A673 (cell line): ENCODE data around the gene NKPD1. TPM values are rescaled to one million over a fixed set of nuclear protein-coding genes. Genes with fewer than 3 reads are reported as not detected.
A peak's percentile ranks its signal among the peaks of the same experiment; 100 is the strongest.

Source experiments
- BruUV-seq: library from RNA; stranded (reverse); fragments of 400-500 nt; replicated peaks from 2 replicates; lab custom pipeline; 2021; lab: Mats Ljungman, UMichigan
- CTCF ChIA-PET: fragments of 300-600 bp; sonication (Branson Sonifier 250); formaldehyde crosslinking; loops from one replicate; lab custom pipeline; 2022; ENCODE audit warnings: antibody characterized with exemption; lab: Charles Lee
- POLR2A ChIA-PET: fragments of 300-600 bp; sonication (Branson Sonifier 250); formaldehyde crosslinking; loops from one replicate; lab custom pipeline; 2022; ENCODE audit warnings: antibody characterized with exemption; ENCODE audit not compliant: low non-redundant PET; lab: Charles Lee
- DNase-seq: peaks from one replicate; pipeline ENCODE4 v3.0.0-alpha.2; 2015; ENCODE audit warnings: low spot score
- H3K27ac ChIP-seq: fragments of 200-600 bp; sonication (generic); 2 replicates; pipeline ENCODE4 v1.5.1; 2016; ENCODE audit warnings: mixed run types, low read depth, mild to moderate bottlenecking, mixed read lengths, antibody characterized with exemption, low read length; ENCODE audit not compliant: poor library complexity, severe bottlenecking
- H3K27me3 ChIP-seq: fragments of 200-600 bp; sonication (generic); replicated peaks from 2 replicates; pipeline ENCODE4 v1.6.1; 2017; ENCODE audit warnings: mixed run types, low read depth, mild to moderate bottlenecking, mixed read lengths, antibody characterized with exemption, low read length; ENCODE audit not compliant: insufficient read depth, poor library complexity
- H3K36me3 ChIP-seq: fragments of 200-600 bp; sonication (generic); 2 replicates; pipeline ENCODE4 v1.6.1; 2016; ENCODE audit warnings: mixed run types, mild to moderate bottlenecking, mixed read lengths, antibody characterized with exemption, low read length; ENCODE audit not compliant: insufficient read depth, poor library complexity, severe bottlenecking
- H3K4me1 ChIP-seq: fragments of 200-600 bp; sonication (generic); 2 replicates; pipeline ENCODE4 v1.6.1; 2017; ENCODE audit warnings: mixed run types, mild to moderate bottlenecking, mixed read lengths, antibody characterized with exemption, low read length; ENCODE audit not compliant: insufficient read depth, poor library complexity, severe bottlenecking
- H3K4me3 ChIP-seq: fragments of 200-600 bp; sonication (generic); 2 replicates; pipeline ENCODE4 v1.5.1; 2016; ENCODE audit warnings: low read depth, mixed run types, mild to moderate bottlenecking, mixed read lengths, low read length; ENCODE audit not compliant: poor library complexity, severe bottlenecking
- H3K9me3 ChIP-seq: fragments of 200-600 bp; sonication (generic); 2 replicates; pipeline ENCODE4 v1.6.1; 2016; ENCODE audit warnings: mixed run types, low read depth, mild to moderate bottlenecking, mixed read lengths, antibody characterized with exemption, low read length; ENCODE audit not compliant: poor library complexity, severe bottlenecking
- EZH2 ChIP-seq: fragments of 200-600 bp; sonication (generic); IDR thresholded peaks from 2 replicates; pipeline ENCODE4 v1.6.1; 2017; ENCODE audit warnings: borderline replicate concordance, low read depth, mild to moderate bottlenecking, mixed read lengths, antibody characterized with exemption, low read length; ENCODE audit not compliant: poor library complexity, severe bottlenecking
- intact Hi-C: fragments of 100-400 bp; cut with micrococcal nuclease; formaldehyde crosslinking; loops from one replicate; pipeline ENCODE4 v1.10.0; 2022; ENCODE audit not compliant: unreplicated experiment
- total RNA-seq: library from RNA; stranded (reverse); gene quantifications from 2 replicates; pipeline ENCODE4 v1.2.3, GENCODE V29; 2021
- TF ChIP-seq, protein P1 (sequence below): fragments of 300-800, 200-600 bp; sonication (generic); conservative IDR thresholded peaks from 2 replicates; pipeline ENCODE4 v1.5.1; 2017; ENCODE audit warnings: low read depth, mild to moderate bottlenecking, antibody characterized with exemption, low read length, moderate library complexity, mixed read lengths

The NKPD1 gene
- total RNA-seq, 1 experiment from 2014 or later: 0.30 TPM

DNA sequence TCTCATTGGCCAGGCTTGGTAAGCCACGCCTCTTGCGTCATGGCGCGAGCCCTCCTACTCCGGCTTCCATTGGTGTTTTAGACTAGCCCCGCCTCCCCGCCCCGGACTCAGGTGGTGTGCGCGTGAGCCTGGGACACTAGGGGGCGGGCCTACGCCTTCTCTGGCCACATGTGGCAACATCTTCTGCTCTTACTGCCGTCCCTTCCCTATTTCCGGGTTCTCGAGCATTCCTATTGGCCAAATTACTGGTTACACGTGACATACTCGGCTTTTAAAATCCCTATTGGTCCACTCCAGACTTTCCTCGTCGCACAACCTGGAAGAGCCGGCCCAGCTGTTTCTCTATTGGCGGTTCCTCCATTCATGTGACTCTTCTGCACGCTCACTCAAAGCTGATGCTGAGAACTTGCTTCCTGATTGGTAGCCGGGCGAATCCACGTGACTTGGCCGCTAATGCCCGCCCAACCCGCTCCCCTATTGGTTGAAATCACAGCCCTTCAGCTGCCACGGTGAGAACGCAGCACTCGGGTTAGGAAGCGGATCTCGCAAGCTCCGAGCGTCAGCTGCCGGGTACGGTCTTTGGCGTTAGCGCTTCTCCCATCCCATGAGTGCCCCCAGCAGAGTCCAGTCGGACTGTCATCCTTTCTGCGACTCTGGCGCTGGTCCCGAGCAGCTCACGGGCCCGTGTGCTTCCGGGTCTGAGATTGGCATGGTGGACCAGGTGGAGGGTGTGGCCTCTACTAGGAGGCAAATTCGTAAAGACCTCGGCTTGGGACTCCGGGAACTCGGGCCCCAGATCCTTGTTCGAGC is 17.7 kb upstream of the NKPD1 start, which contains the start of gene BLOC1S3:
TSS of gene BLOC1S3 (plus strand) at position 523 of the 810 bp plus-strand sequence. CDS start 513 bp downstream, outside the sequence.
- intact Hi-C loops: loop anchor here (1.0 kb wide), 1 partner anchor 25 kb away; no protein-coding TSS in a partner anchor
- TF ChIP-seq, protein P1, sequence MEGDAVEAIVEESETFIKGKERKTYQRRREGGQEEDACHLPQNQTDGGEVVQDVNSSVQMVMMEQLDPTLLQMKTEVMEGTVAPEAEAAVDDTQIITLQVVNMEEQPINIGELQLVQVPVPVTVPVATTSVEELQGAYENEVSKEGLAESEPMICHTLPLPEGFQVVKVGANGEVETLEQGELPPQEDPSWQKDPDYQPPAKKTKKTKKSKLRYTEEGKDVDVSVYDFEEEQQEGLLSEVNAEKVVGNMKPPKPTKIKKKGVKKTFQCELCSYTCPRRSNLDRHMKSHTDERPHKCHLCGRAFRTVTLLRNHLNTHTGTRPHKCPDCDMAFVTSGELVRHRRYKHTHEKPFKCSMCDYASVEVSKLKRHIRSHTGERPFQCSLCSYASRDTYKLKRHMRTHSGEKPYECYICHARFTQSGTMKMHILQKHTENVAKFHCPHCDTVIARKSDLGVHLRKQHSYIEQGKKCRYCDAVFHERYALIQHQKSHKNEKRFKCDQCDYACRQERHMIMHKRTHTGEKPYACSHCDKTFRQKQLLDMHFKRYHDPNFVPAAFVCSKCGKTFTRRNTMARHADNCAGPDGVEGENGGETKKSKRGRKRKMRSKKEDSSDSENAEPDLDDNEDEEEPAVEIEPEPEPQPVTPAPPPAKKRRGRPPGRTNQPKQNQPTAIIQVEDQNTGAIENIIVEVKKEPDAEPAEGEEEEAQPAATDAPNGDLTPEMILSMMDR: peak; percentile 51
- TF ChIP-seq EZH2: no peak

DNA sequence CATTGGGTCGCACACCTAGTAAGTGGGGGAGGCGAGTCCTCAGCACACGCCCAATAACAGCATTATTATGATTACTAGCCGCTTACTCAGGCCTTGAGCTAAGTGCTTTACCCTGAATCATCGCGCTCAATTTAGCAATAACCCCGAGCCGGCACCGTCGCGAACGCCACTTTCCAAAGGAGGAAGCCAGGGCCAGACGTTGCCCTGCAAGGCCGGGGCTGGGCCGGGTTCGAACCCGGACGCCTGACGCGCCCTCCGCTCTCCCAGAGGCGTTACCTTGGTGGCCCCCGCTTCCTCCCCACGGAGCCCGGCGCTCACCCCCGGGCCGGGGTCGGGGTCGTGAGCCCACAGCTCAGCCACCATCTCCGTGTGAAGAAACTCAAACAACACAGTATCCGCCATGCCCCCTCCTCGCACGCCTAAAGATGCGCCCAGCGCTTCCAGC is 17.1 kb upstream of the NKPD1 start, which contains the start of gene TRAPPC6A:
TSS of gene TRAPPC6A (minus strand) at position 421 of the 445 bp plus-strand sequence. CDS start at position 402, 19 bp downstream.
- intact Hi-C loops: loop anchor here (1.0 kb wide), 1 partner anchor 25 kb away; no protein-coding TSS in a partner anchor
- TF ChIP-seq EZH2: no peak
- TF ChIP-seq, protein P1: no peak
- Histone ChIP-seq H3K27ac (peak within 1 kb of the TSS; percentile 73), H3K4me3 (peak within 1 kb of the TSS; percentile 77), H3K27me3 (no peaks in the 10 kb centered on the region), H3K9me3 (no peaks in the 10 kb centered on the region), H3K36me3 (no peaks in the 10 kb centered on the region), H3K4me1 (peaks cover 7% of the 10 kb centered on the region)
- CTCF ChIA-PET: interaction anchor here (0.7 to 1.3 kb wide), 2 partner anchors 71 to 301 kb away, joined by 3 read pairs; no protein-coding TSS in a partner anchor
- DNase-seq: no peak
- TSS peak; percentile 96 for BruUV-seq
- POLR2A ChIA-PET: no interaction called here

More for the DNA sequence above, 17.7 kb upstream of the NKPD1 start, which contains the start of gene BLOC1S3:
- no TSS peak for BruUV-seq
- ChIA-PET CTCF (interaction anchor here (0.6 to 1.3 kb wide), 5 partner anchors 71 to 454 kb away, joined by 3 to 4 read pairs (median 3); no protein-coding TSS in a partner anchor), POLR2A (interaction anchor here (0.6 kb wide), 1 partner anchor 132 kb away, joined by 20 read pairs; no protein-coding TSS in a partner anchor)
- Histone ChIP-seq H3K4me3 (peak within 1 kb of the TSS; percentile 77), H3K4me1 (peaks cover 7% of the 10 kb centered on the region), H3K36me3 (no peaks in the 10 kb centered on the region), H3K27ac (peak within 1 kb of the TSS; percentile 73), H3K27me3 (no peaks in the 10 kb centered on the region), H3K9me3 (no peaks in the 10 kb centered on the region)
- peak; percentile 100 for DNase-seq

DNA sequence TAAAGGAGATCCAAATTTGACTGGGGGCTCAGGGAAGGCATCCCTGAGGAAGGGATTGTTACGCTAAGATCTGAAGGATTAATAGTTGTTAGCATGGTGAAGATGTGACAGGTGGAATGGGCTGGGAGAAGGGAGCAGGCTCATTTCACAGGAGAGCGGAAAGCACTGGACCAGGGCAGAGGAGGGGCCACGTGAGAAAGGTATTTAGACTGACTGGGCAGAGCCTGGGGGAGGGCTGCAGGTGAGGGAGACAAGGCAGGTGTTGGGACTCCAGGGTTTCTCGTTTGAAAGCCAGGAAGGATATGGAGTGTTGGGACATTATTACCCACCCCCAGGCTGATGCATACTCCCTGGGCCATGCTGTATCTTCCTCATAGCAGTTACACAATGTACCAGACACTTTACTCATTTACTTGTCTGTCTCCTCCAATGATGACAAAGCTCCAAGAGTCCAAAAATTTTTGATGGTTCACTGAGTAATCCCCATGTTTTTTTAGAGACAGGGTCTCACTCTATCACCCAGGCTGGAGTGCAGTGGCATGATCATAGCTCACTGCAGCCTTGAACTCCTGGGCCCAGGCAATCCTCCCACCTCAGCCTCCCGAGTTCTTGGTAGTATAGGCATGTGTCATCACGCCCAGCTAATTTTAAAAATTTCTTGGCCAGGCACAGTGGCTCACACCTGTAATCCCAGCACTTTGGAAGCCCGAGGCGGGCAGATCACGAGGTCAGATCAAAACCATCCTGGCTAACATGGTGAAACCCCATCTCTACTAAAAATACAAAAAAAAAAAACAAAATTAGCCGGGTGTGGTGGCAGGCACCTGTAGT is 14.9 kb upstream of the NKPD1 start:
- intact Hi-C loops: no loop called here

More for the DNA sequence above, 14.9 kb upstream of the NKPD1 start:
- Histone ChIP-seq H3K4me3 (no peak overlapping the region), H3K27ac (no peak overlapping the region), H3K4me1 (peaks cover 7% of the 10 kb centered on the region), H3K27me3 (no peaks in the 10 kb centered on the region), H3K36me3 (no peaks in the 10 kb centered on the region), H3K9me3 (no peaks in the 10 kb centered on the region)
- BruUV-seq: no TSS peak
- ChIA-PET CTCF (no interaction called here), POLR2A (interaction anchor here (0.7 kb wide), 1 partner anchor 129 kb away, joined by 4 read pairs; no protein-coding TSS in a partner anchor)
- DNase-seq: no peak
- TF ChIP-seq, protein P1: no peak
- no peak for TF ChIP-seq EZH2
